Spleen (tissue), 7 donors: ENCODE measurements around the gene KDM2B.

Experiments used
- POLR2A ChIP-seq, 3 donors: fragments of 450-650 bp; IDR thresholded peaks; one replicate each; pipeline ENCODE4 v1.5.1; 2017; ENCODE audit warnings: antibody characterized with exemption in 3 of 3, mild to moderate bottlenecking in 1 of 3
- TF ChIP-seq, protein P1 (sequence below), 11 experiments: fragments of 200-600 bp in 7 of 11; fragments of 450-650 bp in 4 of 11; sonication (generic) in 4 of 11; IDR thresholded peaks in 8 of 11; conservative IDR thresholded peaks in 3 of 11; 1 replicate in 7 of 11; 2 replicates in 4 of 11; pipeline versions ENCODE4 v1.4.0 to v1.8.0; 2016 to 2021; ENCODE audit warnings: antibody characterized with exemption in 11 of 11, inconsistent platforms in 4 of 11, mild to moderate bottlenecking in 1 of 11
- donor health status: DM: no; HTN: no; CAD: no; lungs with moderate emphysema.
- donor health status: DM: no; HTN: no; CAD: no.
- donor health status: DM: no; HTN: no; CAD: no.

GRCh38 chr12:121501946-121502345 lies 78.9 kb downstream of the KDM2B start:
- TF ChIP-seq, protein P1, sequence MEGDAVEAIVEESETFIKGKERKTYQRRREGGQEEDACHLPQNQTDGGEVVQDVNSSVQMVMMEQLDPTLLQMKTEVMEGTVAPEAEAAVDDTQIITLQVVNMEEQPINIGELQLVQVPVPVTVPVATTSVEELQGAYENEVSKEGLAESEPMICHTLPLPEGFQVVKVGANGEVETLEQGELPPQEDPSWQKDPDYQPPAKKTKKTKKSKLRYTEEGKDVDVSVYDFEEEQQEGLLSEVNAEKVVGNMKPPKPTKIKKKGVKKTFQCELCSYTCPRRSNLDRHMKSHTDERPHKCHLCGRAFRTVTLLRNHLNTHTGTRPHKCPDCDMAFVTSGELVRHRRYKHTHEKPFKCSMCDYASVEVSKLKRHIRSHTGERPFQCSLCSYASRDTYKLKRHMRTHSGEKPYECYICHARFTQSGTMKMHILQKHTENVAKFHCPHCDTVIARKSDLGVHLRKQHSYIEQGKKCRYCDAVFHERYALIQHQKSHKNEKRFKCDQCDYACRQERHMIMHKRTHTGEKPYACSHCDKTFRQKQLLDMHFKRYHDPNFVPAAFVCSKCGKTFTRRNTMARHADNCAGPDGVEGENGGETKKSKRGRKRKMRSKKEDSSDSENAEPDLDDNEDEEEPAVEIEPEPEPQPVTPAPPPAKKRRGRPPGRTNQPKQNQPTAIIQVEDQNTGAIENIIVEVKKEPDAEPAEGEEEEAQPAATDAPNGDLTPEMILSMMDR (IDR thresholded peaks at IDR 0.05 in 8 of 11, conservative IDR thresholded peaks at IDR 0.05 in 3 of 11), result no peak
- TF ChIP-seq POLR2A (IDR thresholded peaks at IDR 0.05), result no peak
